HG03442 (cell line): ENCODE results near the gene BRWD1.
"Not testable (repeated sequence)": the region's sequence is repeated elsewhere in the genome, so short reads cannot be mapped to it uniquely, and the experiment has no call there.

Experiments used
- ATAC-seq: cut with Tn5 transposase; IDR thresholded peaks from one replicate; pipeline ENCODE4 v1.9.1; 2021; ENCODE audit warnings: mild to moderate bottlenecking, moderate library complexity; ENCODE audit not compliant: unreplicated experiment

The BRWD1 gene

GRCh38 chr21:39137248-39138178, 175.9 kb downstream of the BRWD1 start:
- no peak for ATAC-seq

DNA sequence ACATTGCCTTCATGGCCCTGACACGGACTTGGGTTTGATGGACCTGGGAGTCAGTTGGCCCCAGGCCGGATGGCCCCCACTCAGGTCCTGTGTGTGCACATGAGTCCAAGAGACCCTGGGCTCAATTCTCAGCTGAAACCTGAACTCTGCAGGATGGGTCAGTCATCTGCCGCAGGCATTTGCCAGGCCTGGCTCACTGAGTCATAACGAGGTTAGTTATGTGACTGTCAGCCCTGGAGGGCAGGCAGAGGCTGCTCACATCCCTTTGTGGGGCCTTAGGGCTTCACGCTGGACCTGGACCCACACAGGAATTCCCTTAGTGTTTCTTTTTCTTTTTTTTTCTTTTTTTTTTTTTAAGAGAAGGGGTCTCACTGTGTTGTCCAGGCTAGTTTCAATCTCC, 176.7 kb downstream of the BRWD1 start:
- ATAC-seq = no peak

DNA sequence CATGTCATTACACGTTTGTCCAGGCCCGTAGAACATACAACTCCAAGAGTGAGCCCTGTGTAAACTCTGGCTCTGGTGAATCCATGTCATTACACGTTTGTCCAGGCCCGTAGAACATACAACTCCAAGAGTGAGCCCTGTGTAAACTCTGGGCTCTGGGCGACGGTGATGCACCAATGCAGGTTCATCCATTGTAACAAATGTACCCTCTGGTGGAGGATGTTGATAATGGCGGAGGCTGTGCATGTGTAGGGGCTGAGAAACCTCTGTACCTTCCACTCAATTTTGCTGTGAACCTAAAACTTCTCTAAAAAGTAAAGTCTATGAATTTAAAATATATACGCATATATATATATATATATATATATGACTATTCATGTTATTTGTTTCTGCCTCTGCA, 177.3 kb downstream of the BRWD1 start:
- not testable (repeated sequence) for ATAC-seq

GRCh38 chr21:39134288-39134810, 179.1 kb downstream of the BRWD1 start:
- no peak for ATAC-seq
